Thyroid gland (tissue), 4 donors: ENCODE results near the gene SLC41A2.

Source experiments
- CTCF ChIP-seq, 6 experiments: fragments of 200-600 bp in 3 of 6; fragments of 450-650 bp in 3 of 6; sonication (generic) in 3 of 6; IDR thresholded peaks; one replicate each; pipeline ENCODE4 v1.5.1; 2016 to 2019; ENCODE audit warnings: antibody characterized with exemption in 6 of 6, mild to moderate bottlenecking in 2 of 6, inconsistent platforms in 1 of 6, moderate library complexity in 1 of 6
- POLR2A ChIP-seq, 2 donors: fragments of 450-650 bp; IDR thresholded peaks; one replicate each; pipeline ENCODE4 v1.6.1; 2017; ENCODE audit warnings: antibody characterized with exemption in 2 of 2, mild to moderate bottlenecking in 2 of 2, moderate library complexity in 1 of 2

DNA sequence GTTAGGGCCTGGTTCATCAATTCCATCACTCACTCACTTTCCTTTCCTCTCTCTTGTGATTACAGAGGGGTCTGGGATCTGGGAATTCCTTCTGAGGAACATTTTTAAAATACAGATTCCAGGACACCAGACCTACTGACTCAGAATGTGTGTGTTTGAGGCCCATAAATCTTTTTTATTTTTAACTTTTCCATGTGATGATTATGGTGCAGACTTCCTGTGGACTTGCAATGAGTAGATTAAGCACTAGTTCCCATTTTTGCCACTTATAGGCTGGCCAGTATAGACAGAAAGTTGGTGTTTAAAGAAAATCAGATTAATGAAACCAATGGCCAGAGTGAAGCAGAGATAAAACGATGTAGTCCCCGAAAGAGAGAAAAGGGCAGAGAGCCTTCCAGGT, 28.1 kb downstream of the SLC41A2 start:
- no peak for TF ChIP-seq CTCF (IDR thresholded peaks at IDR 0.05)
- no peak for TF ChIP-seq POLR2A (IDR thresholded peaks at IDR 0.05)
